GM23338 (cell line): ENCODE measurements around the gene TNRC18. TPM values are rescaled to one million over a fixed set of nuclear protein-coding genes. Genes with fewer than 3 reads are reported as not detected.
A peak's percentile ranks its signal among the peaks of the same experiment; 100 is the strongest.

Source experiments
- ATAC-seq: fragments of 200-7000 bp; cut with Tn5 transposase; 3 replicates; pipeline ENCODE4 v1.9.1; 2020
- DNase-seq: peaks from one replicate; pipeline ENCODE4 v3.0.0-alpha.2; 2015; ENCODE audit warnings: low spot score
- H2AFZ ChIP-seq: fragments of 200-600 bp; sonication (generic); 2 replicates; pipeline ENCODE4 v1.8.0; 2016; ENCODE audit warnings: antibody characterized with exemption, mild to moderate bottlenecking, moderate library complexity
- H3F3A ChIP-seq: fragments of 200-600 bp; sonication (generic); replicated peaks from 2 replicates; pipeline ENCODE4 v1.8.0; 2017; ENCODE audit warnings: antibody characterized with exemption, mixed run types, low read depth
- H3K27ac ChIP-seq: fragments of 200-600 bp; sonication (generic); 2 replicates; pipeline ENCODE4 v1.6.1; 2016; ENCODE audit warnings: low read depth
- H3K27me3 ChIP-seq: fragments of 200-600 bp; sonication (generic); 2 replicates; pipeline ENCODE4 v1.8.0; 2016; ENCODE audit warnings: mild to moderate bottlenecking, mixed run types, moderate library complexity; ENCODE audit not compliant: insufficient read depth
- H3K36me3 ChIP-seq: fragments of 200-600 bp; sonication (generic); 2 replicates; pipeline ENCODE4 v1.8.0; 2016; ENCODE audit warnings: mild to moderate bottlenecking; ENCODE audit not compliant: insufficient read depth
- H3K4me1 ChIP-seq: fragments of 200-600 bp; sonication (generic); 2 replicates; pipeline ENCODE4 v1.8.0; 2016; ENCODE audit warnings: mild to moderate bottlenecking, moderate library complexity; ENCODE audit not compliant: insufficient read depth
- H3K4me2 ChIP-seq: fragments of 200-600 bp; sonication (generic); 2 replicates; pipeline ENCODE4 v1.7.1; 2017; ENCODE audit warnings: mixed run types
- H3K4me3 ChIP-seq: fragments of 200-600 bp; sonication (generic); 2 replicates; pipeline ENCODE4 v1.6.1; 2016; ENCODE audit warnings: mixed run types
- H3K79me2 ChIP-seq: fragments of 200-600 bp; sonication (generic); replicated peaks from 2 replicates; pipeline ENCODE4 v1.8.0; 2017; ENCODE audit warnings: mild to moderate bottlenecking; ENCODE audit not compliant: insufficient read depth
- H3K9me2 ChIP-seq: fragments of 200-600 bp; sonication (generic); 2 replicates; pipeline ENCODE4 v1.8.0; 2017; ENCODE audit not compliant: insufficient read depth
- H4K20me1 ChIP-seq: fragments of 200-600 bp; sonication (generic); replicated peaks from 2 replicates; pipeline ENCODE4 v1.8.0; 2017; ENCODE audit warnings: mild to moderate bottlenecking; ENCODE audit not compliant: insufficient read depth
- H3K27ac Mint-ChIP-seq: 2 replicates; pipeline ENCODE4 v1.8.0; 2020; ENCODE audit warnings: inconsistent platforms, mild to moderate bottlenecking, moderate library complexity, mixed read lengths
- H3K27me3 Mint-ChIP-seq: 3 replicates; pipeline ENCODE4 v1.8.0; 2022; ENCODE audit warnings: low read depth, mild to moderate bottlenecking, moderate library complexity, mixed read lengths, inconsistent platforms; ENCODE audit not compliant: insufficient read depth, poor library complexity
- H3K36me3 Mint-ChIP-seq: 3 replicates; pipeline ENCODE4 v1.8.0; 2021; ENCODE audit warnings: low read depth, mild to moderate bottlenecking, inconsistent platforms, moderate library complexity, mixed read lengths
- H3K4me1 Mint-ChIP-seq: 3 replicates; pipeline ENCODE4 v1.8.0; 2020; ENCODE audit warnings: mild to moderate bottlenecking, inconsistent platforms, mixed read lengths
- H3K4me3 Mint-ChIP-seq: 3 replicates; pipeline ENCODE4 v1.8.0; 2021; ENCODE audit warnings: moderate library complexity, mild to moderate bottlenecking, inconsistent platforms, mixed read lengths
- H3K9me3 Mint-ChIP-seq: 3 replicates; pipeline ENCODE4 v1.8.0; 2020; ENCODE audit warnings: moderate library complexity, mild to moderate bottlenecking, inconsistent platforms, mixed read lengths
- CREB1 ChIP-seq: fragments of 250-450 bp; sonication (Bioruptor Pico); IDR thresholded peaks from 2 replicates; pipeline ENCODE4 v1.5.0; 2020; ENCODE audit warnings: low read depth, mild to moderate bottlenecking, moderate library complexity
- CTCF ChIP-seq, 2 experiments: fragments of 200-600 bp in 1 of 2; sonication (generic) in 1 of 2; conservative IDR thresholded peaks; 2 replicates each; pipeline versions ENCODE4 v1.5.1 to v1.6.1; 2016 to 2017; ENCODE audit warnings: antibody characterized with exemption in 2 of 2, low read depth in 2 of 2, mild to moderate bottlenecking in 2 of 2, moderate library complexity in 1 of 2
- EZH2 ChIP-seq: fragments of 200-600 bp; sonication (generic); IDR thresholded peaks from one replicate; pipeline ENCODE4 v1.8.0; 2017; ENCODE audit warnings: antibody characterized with exemption, mild to moderate bottlenecking, low read depth; ENCODE audit not compliant: unreplicated experiment
- EZH2phosphoT487 ChIP-seq: fragments of 200-600 bp; sonication (generic); IDR thresholded peaks from one replicate; pipeline ENCODE4 v1.8.1; 2018; ENCODE audit warnings: antibody characterized with exemption; ENCODE audit not compliant: unreplicated experiment
- JUNB ChIP-seq: IDR thresholded peaks from one replicate; pipeline ENCODE4 v1.6.1; 2016; ENCODE audit warnings: antibody characterized with exemption; ENCODE audit not compliant: unreplicated experiment
- NANOG ChIP-seq: IDR thresholded peaks from 2 replicates; pipeline ENCODE4 v1.6.1; 2016; ENCODE audit warnings: antibody characterized with exemption, borderline replicate concordance
- POLR2AphosphoS5 ChIP-seq: IDR thresholded peaks from 2 replicates; pipeline ENCODE4 v1.6.1; 2016; ENCODE audit warnings: antibody characterized with exemption, low read depth
- STAT1 ChIP-seq: IDR thresholded peaks from one replicate; pipeline ENCODE4 v1.6.1; 2016; ENCODE audit warnings: antibody characterized with exemption; ENCODE audit not compliant: unreplicated experiment
- ZNF114 ChIP-seq: fragments of 250-450 bp; sonication (Bioruptor Pico); IDR thresholded peaks from 2 replicates; pipeline ENCODE4 v1.5.0; 2020; ENCODE audit warnings: mild to moderate bottlenecking, moderate library complexity
- ZNF331 ChIP-seq: fragments of 250-450 bp; sonication (Bioruptor Pico); IDR thresholded peaks from 2 replicates; pipeline ENCODE4 v1.5.0; 2020; ENCODE audit warnings: low read depth, mild to moderate bottlenecking, moderate library complexity
- polyA plus RNA-seq: library from polyadenylated mRNA; unstranded; fragments of >200 nt; fragmentation: Nextera tagmentation; extraction: Ambion mirVana; gene quantifications from 2 replicates; pipeline ENCODE4 v1.2.1, GENCODE V29; 2016
- total RNA-seq: library from RNA; depleted of rRNA; stranded (reverse); fragments of >200 nt; shearing (Covaris generic); gene quantifications from 2 replicates; pipeline ENCODE4 v1.2.3, GENCODE V29; 2014
- TF ChIP-seq, protein P1 (sequence below): fragments of 250-450 bp; sonication (Bioruptor Pico); IDR thresholded peaks from 2 replicates; pipeline ENCODE4 v1.5.0; 2020; ENCODE audit warnings: mild to moderate bottlenecking, moderate library complexity
- TF ChIP-seq, protein P2 (sequence below): IDR thresholded peaks from 2 replicates; pipeline ENCODE4 v1.6.1; 2016; ENCODE audit warnings: antibody characterized with exemption
- TF ChIP-seq, protein P3 (sequence below): IDR thresholded peaks from one replicate; pipeline ENCODE4 v1.6.1; 2018; ENCODE audit warnings: antibody characterized with exemption; ENCODE audit not compliant: unreplicated experiment

TNRC18 gene
- total and polyA plus RNA-seq, 2 experiments from 2014 or later: 2.1 to 17.5 TPM

- H3K36me3 Mint-ChIP-seq: peaks cover 7% of the 10 kb centered on the region; the same call in 2 of the 3 replicates
- H3K27me3 Mint-ChIP-seq: peaks cover 70% of the 10 kb centered on the region
- H3K9me3 Mint-ChIP-seq: peaks cover 3% of the 10 kb centered on the region; the same call in 2 of the 3 replicates
- peaks cover 43% of the 10 kb centered on the region for H3K27me3 ChIP-seq
- H3K36me3 ChIP-seq: no peaks in the 10 kb centered on the region
- H3K4me2 ChIP-seq: peak overlapping the region; percentile 85
- no peaks in the 10 kb centered on the region for H4K20me1 ChIP-seq
- H3K4me3 Mint-ChIP-seq: peak overlapping the region; percentile 82
- peak; percentile 49 for DNase-seq
- 0 out of 2 replicates have a peak, but pooled peaks cover 8% of the 10 kb centered on the region for H3F3A ChIP-seq
- no peak overlapping the region for H3K27ac Mint-ChIP-seq
- peak; percentile 52 for ATAC-seq
- H3K79me2 ChIP-seq: no peaks in the 10 kb centered on the region
- H3K4me1 Mint-ChIP-seq: peaks cover 41% of the 10 kb centered on the region
- peaks cover 30% of the 10 kb centered on the region; the same call in 1 of the 2 replicates for H3K4me1 ChIP-seq
- H3K9me2 ChIP-seq: no peaks in the 10 kb centered on the region
- H3K4me3 ChIP-seq: peak overlapping the region; percentile 52
- peak overlapping the region; percentile 45; the same call in 1 of the 2 replicates for H3K27ac ChIP-seq
- no peak for TF ChIP-seq POLR2AphosphoS5
- TF ChIP-seq ZNF331 (CRISPR knock-in tag): no peak
- TF ChIP-seq NANOG: no peak
- no peak for TF ChIP-seq JUNB
- TF ChIP-seq EZH2phosphoT487: no peak
- no peak for TF ChIP-seq ZNF114 (CRISPR knock-in tag)
- no peak for TF ChIP-seq CTCF (conservative IDR thresholded peaks at IDR 0.05; ENCODE audit: low read depth in 2 of 2)
- TF ChIP-seq, protein P1, sequence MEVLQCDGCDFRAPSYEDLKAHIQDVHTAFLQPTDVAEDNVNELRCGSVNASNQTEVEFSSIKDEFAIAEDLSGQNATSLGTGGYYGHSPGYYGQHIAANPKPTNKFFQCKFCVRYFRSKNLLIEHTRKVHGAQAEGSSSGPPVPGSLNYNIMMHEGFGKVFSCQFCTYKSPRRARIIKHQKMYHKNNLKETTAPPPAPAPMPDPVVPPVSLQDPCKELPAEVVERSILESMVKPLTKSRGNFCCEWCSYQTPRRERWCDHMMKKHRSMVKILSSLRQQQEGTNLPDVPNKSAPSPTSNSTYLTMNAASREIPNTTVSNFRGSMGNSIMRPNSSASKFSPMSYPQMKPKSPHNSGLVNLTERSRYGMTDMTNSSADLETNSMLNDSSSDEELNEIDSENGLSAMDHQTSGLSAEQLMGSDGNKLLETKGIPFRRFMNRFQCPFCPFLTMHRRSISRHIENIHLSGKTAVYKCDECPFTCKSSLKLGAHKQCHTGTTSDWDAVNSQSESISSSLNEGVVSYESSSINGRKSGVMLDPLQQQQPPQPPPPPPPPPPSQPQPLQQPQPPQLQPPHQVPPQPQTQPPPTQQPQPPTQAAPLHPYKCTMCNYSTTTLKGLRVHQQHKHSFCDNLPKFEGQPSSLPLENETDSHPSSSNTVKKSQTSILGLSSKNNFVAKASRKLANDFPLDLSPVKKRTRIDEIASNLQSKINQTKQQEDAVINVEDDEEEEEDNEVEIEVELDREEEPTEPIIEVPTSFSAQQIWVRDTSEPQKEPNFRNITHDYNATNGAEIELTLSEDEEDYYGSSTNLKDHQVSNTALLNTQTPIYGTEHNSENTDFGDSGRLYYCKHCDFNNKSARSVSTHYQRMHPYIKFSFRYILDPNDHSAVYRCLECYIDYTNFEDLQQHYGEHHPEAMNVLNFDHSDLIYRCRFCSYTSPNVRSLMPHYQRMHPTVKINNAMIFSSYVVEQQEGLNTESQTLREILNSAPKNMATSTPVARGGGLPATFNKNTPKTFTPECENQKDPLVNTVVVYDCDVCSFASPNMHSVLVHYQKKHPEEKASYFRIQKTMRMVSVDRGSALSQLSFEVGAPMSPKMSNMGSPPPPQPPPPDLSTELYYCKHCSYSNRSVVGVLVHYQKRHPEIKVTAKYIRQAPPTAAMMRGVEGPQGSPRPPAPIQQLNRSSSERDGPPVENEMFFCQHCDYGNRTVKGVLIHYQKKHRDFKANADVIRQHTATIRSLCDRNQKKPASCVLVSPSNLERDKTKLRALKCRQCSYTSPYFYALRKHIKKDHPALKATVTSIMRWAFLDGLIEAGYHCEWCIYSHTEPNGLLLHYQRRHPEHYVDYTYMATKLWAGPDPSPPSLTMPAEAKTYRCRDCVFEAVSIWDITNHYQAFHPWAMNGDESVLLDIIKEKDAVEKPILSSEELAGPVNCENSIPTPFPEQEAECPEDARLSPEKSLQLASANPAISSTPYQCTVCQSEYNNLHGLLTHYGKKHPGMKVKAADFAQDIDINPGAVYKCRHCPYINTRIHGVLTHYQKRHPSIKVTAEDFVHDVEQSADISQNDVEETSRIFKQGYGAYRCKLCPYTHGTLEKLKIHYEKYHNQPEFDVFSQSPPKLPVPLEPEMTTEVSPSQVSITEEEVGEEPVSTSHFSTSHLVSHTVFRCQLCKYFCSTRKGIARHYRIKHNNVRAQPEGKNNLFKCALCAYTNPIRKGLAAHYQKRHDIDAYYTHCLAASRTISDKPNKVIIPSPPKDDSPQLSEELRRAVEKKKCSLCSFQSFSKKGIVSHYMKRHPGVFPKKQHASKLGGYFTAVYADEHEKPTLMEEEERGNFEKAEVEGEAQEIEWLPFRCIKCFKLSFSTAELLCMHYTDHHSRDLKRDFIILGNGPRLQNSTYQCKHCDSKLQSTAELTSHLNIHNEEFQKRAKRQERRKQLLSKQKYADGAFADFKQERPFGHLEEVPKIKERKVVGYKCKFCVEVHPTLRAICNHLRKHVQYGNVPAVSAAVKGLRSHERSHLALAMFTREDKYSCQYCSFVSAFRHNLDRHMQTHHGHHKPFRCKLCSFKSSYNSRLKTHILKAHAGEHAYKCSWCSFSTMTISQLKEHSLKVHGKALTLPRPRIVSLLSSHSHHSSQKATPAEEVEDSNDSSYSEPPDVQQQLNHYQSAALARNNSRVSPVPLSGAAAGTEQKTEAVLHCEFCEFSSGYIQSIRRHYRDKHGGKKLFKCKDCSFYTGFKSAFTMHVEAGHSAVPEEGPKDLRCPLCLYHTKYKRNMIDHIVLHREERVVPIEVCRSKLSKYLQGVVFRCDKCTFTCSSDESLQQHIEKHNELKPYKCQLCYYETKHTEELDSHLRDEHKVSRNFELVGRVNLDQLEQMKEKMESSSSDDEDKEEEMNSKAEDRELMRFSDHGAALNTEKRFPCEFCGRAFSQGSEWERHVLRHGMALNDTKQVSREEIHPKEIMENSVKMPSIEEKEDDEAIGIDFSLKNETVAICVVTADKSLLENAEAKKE (CRISPR knock-in tag): no peak
- no peak for TF ChIP-seq EZH2
- TF ChIP-seq, protein P2, sequence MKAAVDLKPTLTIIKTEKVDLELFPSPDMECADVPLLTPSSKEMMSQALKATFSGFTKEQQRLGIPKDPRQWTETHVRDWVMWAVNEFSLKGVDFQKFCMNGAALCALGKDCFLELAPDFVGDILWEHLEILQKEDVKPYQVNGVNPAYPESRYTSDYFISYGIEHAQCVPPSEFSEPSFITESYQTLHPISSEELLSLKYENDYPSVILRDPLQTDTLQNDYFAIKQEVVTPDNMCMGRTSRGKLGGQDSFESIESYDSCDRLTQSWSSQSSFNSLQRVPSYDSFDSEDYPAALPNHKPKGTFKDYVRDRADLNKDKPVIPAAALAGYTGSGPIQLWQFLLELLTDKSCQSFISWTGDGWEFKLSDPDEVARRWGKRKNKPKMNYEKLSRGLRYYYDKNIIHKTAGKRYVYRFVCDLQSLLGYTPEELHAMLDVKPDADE: no peak
- TF ChIP-seq STAT1: no peak
- TF ChIP-seq, protein P3, sequence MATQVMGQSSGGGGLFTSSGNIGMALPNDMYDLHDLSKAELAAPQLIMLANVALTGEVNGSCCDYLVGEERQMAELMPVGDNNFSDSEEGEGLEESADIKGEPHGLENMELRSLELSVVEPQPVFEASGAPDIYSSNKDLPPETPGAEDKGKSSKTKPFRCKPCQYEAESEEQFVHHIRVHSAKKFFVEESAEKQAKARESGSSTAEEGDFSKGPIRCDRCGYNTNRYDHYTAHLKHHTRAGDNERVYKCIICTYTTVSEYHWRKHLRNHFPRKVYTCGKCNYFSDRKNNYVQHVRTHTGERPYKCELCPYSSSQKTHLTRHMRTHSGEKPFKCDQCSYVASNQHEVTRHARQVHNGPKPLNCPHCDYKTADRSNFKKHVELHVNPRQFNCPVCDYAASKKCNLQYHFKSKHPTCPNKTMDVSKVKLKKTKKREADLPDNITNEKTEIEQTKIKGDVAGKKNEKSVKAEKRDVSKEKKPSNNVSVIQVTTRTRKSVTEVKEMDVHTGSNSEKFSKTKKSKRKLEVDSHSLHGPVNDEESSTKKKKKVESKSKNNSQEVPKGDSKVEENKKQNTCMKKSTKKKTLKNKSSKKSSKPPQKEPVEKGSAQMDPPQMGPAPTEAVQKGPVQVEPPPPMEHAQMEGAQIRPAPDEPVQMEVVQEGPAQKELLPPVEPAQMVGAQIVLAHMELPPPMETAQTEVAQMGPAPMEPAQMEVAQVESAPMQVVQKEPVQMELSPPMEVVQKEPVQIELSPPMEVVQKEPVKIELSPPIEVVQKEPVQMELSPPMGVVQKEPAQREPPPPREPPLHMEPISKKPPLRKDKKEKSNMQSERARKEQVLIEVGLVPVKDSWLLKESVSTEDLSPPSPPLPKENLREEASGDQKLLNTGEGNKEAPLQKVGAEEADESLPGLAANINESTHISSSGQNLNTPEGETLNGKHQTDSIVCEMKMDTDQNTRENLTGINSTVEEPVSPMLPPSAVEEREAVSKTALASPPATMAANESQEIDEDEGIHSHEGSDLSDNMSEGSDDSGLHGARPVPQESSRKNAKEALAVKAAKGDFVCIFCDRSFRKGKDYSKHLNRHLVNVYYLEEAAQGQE: no peak
- no peak for TF ChIP-seq CREB1 (CRISPR knock-in tag)
- H2AFZ ChIP-seq: no peak overlapping the region
Observed at GRCh38 chr7:5350600-5351385, 72.8 kb downstream of the TNRC18 start.
